B cell (primary cell): ENCODE results near the gene BRI3. TPM values are rescaled to one million over a fixed set of nuclear protein-coding genes. Genes with fewer than 3 reads are reported as not detected.

Source experiments
- ATAC-seq: fragments of 200-7000 bp; cut with Tn5 transposase; one replicate; pipeline ENCODE4 v1.10.0; 2021; ENCODE audit warnings: low read depth, mild to moderate bottlenecking, moderate number of reproducible peaks, moderate library complexity
- CTCF ChIA-PET: fragments of 350-600 bp; sonication (Branson Sonifier 250); formaldehyde crosslinking; loops from one replicate; lab custom pipeline; 2021; ENCODE audit warnings: antibody characterized with exemption, inconsistent platforms; lab: Charles Lee
- POLR2A ChIA-PET: fragments of 350-600 bp; sonication (Branson Sonifier 250); formaldehyde crosslinking; loops from one replicate; lab custom pipeline; 2021; ENCODE audit warnings: antibody characterized with exemption; lab: Charles Lee
- DNase-seq: peaks from one replicate; pipeline ENCODE4 v3.0.0; 2013
- H2AFZ ChIP-seq: 2 replicates; pipeline ENCODE4 v1.6.1; 2012; ENCODE audit warnings: mild to moderate bottlenecking, low read depth, low read length; ENCODE audit not compliant: insufficient read depth, poor library complexity, severe bottlenecking
- H3K27ac ChIP-seq, 2 donors: 1 replicate in 1 of 2; 2 replicates in 1 of 2; pipeline ENCODE4 v1.5.1; 2012 to 2013; ENCODE audit warnings: low read length in 2 of 2, mild to moderate bottlenecking in 2 of 2, moderate library complexity in 1 of 2
- H3K27me3 ChIP-seq, 4 experiments: fragments of 200-600 bp in 1 of 4; sonication (generic) in 1 of 4; replicated peaks in 1 of 4; 1 replicate in 2 of 4; 2 replicates in 2 of 4; pipeline versions ENCODE4 v1.6.1 to v1.7.0; 2013 to 2016; ENCODE audit warnings: low read length in 3 of 4, mild to moderate bottlenecking in 2 of 4, mixed read lengths in 1 of 4, moderate library complexity in 1 of 4; ENCODE audit not compliant: insufficient read depth in 4 of 4, control insufficient read depth in 3 of 4; ENCODE audit errors: control extremely low read depth in 1 of 4
- H3K36me3 ChIP-seq, 2 experiments: replicated peaks in 1 of 2; 1 replicate in 1 of 2; 2 replicates in 1 of 2; pipeline versions ENCODE4 v1.6.1 to v1.7.1; 2013; ENCODE audit warnings: low read length in 1 of 2; ENCODE audit not compliant: insufficient read depth in 2 of 2, control insufficient read depth in 1 of 2; ENCODE audit errors: control extremely low read depth in 1 of 2, extremely low read depth in 1 of 2
- H3K4me1 ChIP-seq, 2 donors: fragments of 200-600 bp in 1 of 2; sonication (generic) in 1 of 2; 1 replicate in 1 of 2; 2 replicates in 1 of 2; pipeline versions ENCODE4 v1.5.1 to v1.6.1; 2013 to 2017; ENCODE audit warnings: low read length in 2 of 2; ENCODE audit not compliant: control insufficient read depth in 2 of 2, insufficient read depth in 2 of 2
- H3K4me2 ChIP-seq: replicated peaks from 2 replicates; pipeline ENCODE3; 2012; ENCODE audit warnings: mild to moderate bottlenecking, low read depth, low read length; ENCODE audit not compliant: poor library complexity, severe bottlenecking
- H3K4me3 ChIP-seq, 5 experiments: fragments of 200-600 bp in 1 of 5; sonication (generic) in 1 of 5; 1 replicate in 3 of 5; 2 replicates in 2 of 5; pipeline versions ENCODE4 v1.5.1 to v1.7.0; 2011 to 2016; ENCODE audit warnings: low read length in 4 of 5, mild to moderate bottlenecking in 4 of 5, low read depth in 2 of 5, control low read depth in 1 of 5, moderate library complexity in 1 of 5; ENCODE audit not compliant: insufficient read depth in 1 of 5; ENCODE audit errors: control extremely low read depth in 1 of 5, extremely low read depth in 1 of 5
- H3K79me2 ChIP-seq: fragments of 200-600 bp; sonication (generic); one replicate; pipeline ENCODE4 v1.6.0; 2016; ENCODE audit warnings: low read length; ENCODE audit not compliant: control insufficient read depth, insufficient read depth
- H3K9ac ChIP-seq: fragments of 200-600 bp; sonication (generic); 2 replicates; pipeline ENCODE4 v1.6.1; 2017; ENCODE audit warnings: mild to moderate bottlenecking, low read length, moderate library complexity
- H3K9me3 ChIP-seq, 3 donors: one replicate each; pipeline versions ENCODE4 v1.6.1 to v1.7.1; 2013; ENCODE audit warnings: low read length in 2 of 3; ENCODE audit not compliant: control insufficient read depth in 2 of 3, insufficient read depth in 1 of 3; ENCODE audit errors: control extremely low read depth in 1 of 3
- H4K20me1 ChIP-seq: 2 replicates; pipeline ENCODE4 v1.6.0; 2012; ENCODE audit warnings: mild to moderate bottlenecking, low read length; ENCODE audit not compliant: insufficient read depth, control insufficient read depth, poor library complexity, severe bottlenecking
- H3K27ac Mint-ChIP-seq: one replicate; pipeline ENCODE4 v1.8.0; 2021; ENCODE audit warnings: mixed read lengths
- H3K27me3 Mint-ChIP-seq: one replicate; pipeline ENCODE4 v1.8.0; 2021; ENCODE audit warnings: mixed read lengths
- H3K4me1 Mint-ChIP-seq: one replicate; pipeline ENCODE4 v1.8.0; 2021; ENCODE audit warnings: mixed read lengths
- H3K4me3 Mint-ChIP-seq: one replicate; pipeline ENCODE4 v1.8.0; 2021; ENCODE audit warnings: mixed read lengths
- H3K9me3 Mint-ChIP-seq: one replicate; pipeline ENCODE4 v1.8.0; 2022; ENCODE audit warnings: mixed read lengths; ENCODE audit not compliant: insufficient read depth
- CTCF ChIP-seq: fragments of 200-600 bp; IDR thresholded peaks from one replicate; pipeline ENCODE4 v1.8.0; 2022; ENCODE audit warnings: antibody characterized with exemption, mild to moderate bottlenecking
- EZH2 ChIP-seq: IDR thresholded peaks from 2 replicates; pipeline ENCODE4 v1.6.1; 2012; ENCODE audit warnings: borderline replicate concordance, low read depth, mild to moderate bottlenecking, moderate library complexity, low read length; ENCODE audit not compliant: insufficient read depth, poor library complexity, severe bottlenecking
- WGBS: methylation state at CpG from one replicate; pipeline ENCODE4 v1.1.5; 2013; ENCODE audit warnings: missing lambda C conversion rate; ENCODE audit not compliant: insufficient coverage; 5-methylcytosine and 5-hydroxymethylcytosine counted together
- intact Hi-C: fragments of 100-400 bp; cut with micrococcal nuclease; formaldehyde crosslinking; loops from one replicate; pipeline ENCODE4 v1.10.0; 2022
- polyA plus RNA-seq: library from polyadenylated mRNA; depleted of rRNA; stranded (reverse); fragments of >200 nt; gene quantifications from 2 replicates; pipeline ENCODE4 v1.2.3, GENCODE V29; 2012
- total RNA-seq, 2 donors: library from RNA; stranded (reverse); fragments of 120-200 nt in 1 of 2; gene quantifications; 1 replicate in 1 of 2; 2 replicates in 1 of 2; pipeline versions ENCODE4 v1.2.3 to v1.2.4, GENCODE V29; 2013 to 2022

BRI3 gene
- total and polyA plus RNA-seq, 2 donors (not counting 1 experiment from before 2014, with no cell fraction given), result 21.6 to 86.7 TPM

- Mint-ChIP-seq H3K4me1 (peaks cover 34% of the 10 kb centered on the region), H3K27me3 (no peaks in the 10 kb centered on the region), H3K9me3 (no peaks in the 10 kb centered on the region), H3K27ac (peak overlapping the region; percentile 90), H3K4me3 (peak overlapping the region; percentile 98)
- Histone ChIP-seq H3K36me3 (peaks cover 0 to 24% of the 10 kb centered on the region in 2 experiments), H3K27ac (peak overlapping the region; percentile 68 to 71), H3K4me2 (peak overlapping the region; percentile 94), H3K9me3 (no peaks in the 10 kb centered on the region), H3K9ac (peak overlapping the region; percentile 82), H3K27me3 (no peaks in the 10 kb centered on the region), H3K4me3 (peak overlapping the region in 4 of 5 experiments; percentile 78 to 95 (median 86)), H2AFZ (peak overlapping the region; percentile 93), H3K4me1 (peaks cover 22 to 40% of the 10 kb centered on the region in 2 donors), H3K79me2 (peaks cover 60% of the 10 kb centered on the region), H4K20me1 (peaks cover 28% of the 10 kb centered on the region)
- WGBS, result 64% methylated on average over 2 of the region's 3 CpGs
- CTCF ChIA-PET, result interaction anchor here (0.7 to 4.6 kb wide), 4 partner anchors 51 to 180 kb away, joined by 3 to 17 read pairs (median 4); no protein-coding TSS in a partner anchor
- POLR2A ChIA-PET, result interaction anchor here (0.6 kb wide), 1 partner anchor 145 kb away, joined by 5 read pairs; no protein-coding TSS in a partner anchor
- no peak for TF ChIP-seq EZH2
- TF ChIP-seq CTCF, result no peak
- ATAC-seq, result no peak
- intact Hi-C loops, result loop anchor here (1.0 to 10.0 kb wide), 6 partner anchors 9 to 1136 kb away; partner anchors contain the start of genes SDHAF3 and TRRAP
- DNase-seq, result peak; percentile 45
Measured at GRCh38 chr7:98250789-98251188, 30.7 kb upstream of the BRI3 start.

- ChIA-PET POLR2A (interaction anchor here (0.6 to 2.3 kb wide), 2 partner anchors 29 to 145 kb away, joined by 5 to 8 read pairs; partner anchors contain the start of gene BRI3), CTCF (interaction anchor here (1.6 to 4.6 kb wide), 2 partner anchors 82 to 145 kb away, joined by 6 to 17 read pairs; no protein-coding TSS in a partner anchor)
- no peak for TF ChIP-seq CTCF
- TF ChIP-seq EZH2, result no peak
- H3K4me3 Mint-ChIP-seq, result peak overlapping the region; percentile 98
- H3K4me1 Mint-ChIP-seq, result peaks cover 34% of the 10 kb centered on the region
- Histone ChIP-seq H3K79me2 (peaks cover 57% of the 10 kb centered on the region), H3K27ac (peak overlapping the region; percentile 68 to 71), H3K9me3 (no peaks in the 10 kb centered on the region), H3K36me3 (peaks cover 0 to 22% of the 10 kb centered on the region in 2 experiments), H3K4me3 (peak overlapping the region; percentile 78 to 95 (median 83)), H3K4me2 (peak overlapping the region; percentile 94), H3K4me1 (peaks cover 22 to 40% of the 10 kb centered on the region in 2 donors), H3K27me3 (no peaks in the 10 kb centered on the region), H2AFZ (peak overlapping the region; percentile 93), H3K9ac (peak overlapping the region; percentile 82), H4K20me1 (peaks cover 28% of the 10 kb centered on the region)
- H3K9me3 Mint-ChIP-seq, result no peaks in the 10 kb centered on the region
- ATAC-seq, result peak; percentile 35
- H3K27ac Mint-ChIP-seq, result peak overlapping the region; percentile 90
- 0% methylated on average over 7 of the region's 9 CpGs for WGBS
- H3K27me3 Mint-ChIP-seq, result no peaks in the 10 kb centered on the region
- intact Hi-C loops, result loop anchor here (1.0 to 10.0 kb wide), 6 partner anchors 10 to 1136 kb away; partner anchors contain the start of genes SDHAF3 and TRRAP
- DNase-seq, result peak; percentile 72
Measured at GRCh38 chr7:98251231-98251600, 30.3 kb upstream of the BRI3 start.
